Stimulated activated naive CD8-positive, alpha-beta T cell treated with anti-CD3 and anti-CD28 coated beads, Interleukin-15, Interleukin-2, amounts not matched to agents 100 U/mL and 50 U/mL, for 24 hours (primary cell): Measurements from ENCODE around the gene KIF12.
"Not testable (repeated sequence)": the region's sequence is repeated elsewhere in the genome, so short reads cannot be mapped to it uniquely, and the experiment has no call there.

ENCODE experiments used
- ATAC-seq: fragments of 150-1000 bp; cut with Tn5 transposase; one replicate; pipeline ENCODE4 v1.10.0; 2021
- DNase-seq: peaks from one replicate; pipeline ENCODE4 v3.0.0; 2021

KIF12 gene

DNA sequence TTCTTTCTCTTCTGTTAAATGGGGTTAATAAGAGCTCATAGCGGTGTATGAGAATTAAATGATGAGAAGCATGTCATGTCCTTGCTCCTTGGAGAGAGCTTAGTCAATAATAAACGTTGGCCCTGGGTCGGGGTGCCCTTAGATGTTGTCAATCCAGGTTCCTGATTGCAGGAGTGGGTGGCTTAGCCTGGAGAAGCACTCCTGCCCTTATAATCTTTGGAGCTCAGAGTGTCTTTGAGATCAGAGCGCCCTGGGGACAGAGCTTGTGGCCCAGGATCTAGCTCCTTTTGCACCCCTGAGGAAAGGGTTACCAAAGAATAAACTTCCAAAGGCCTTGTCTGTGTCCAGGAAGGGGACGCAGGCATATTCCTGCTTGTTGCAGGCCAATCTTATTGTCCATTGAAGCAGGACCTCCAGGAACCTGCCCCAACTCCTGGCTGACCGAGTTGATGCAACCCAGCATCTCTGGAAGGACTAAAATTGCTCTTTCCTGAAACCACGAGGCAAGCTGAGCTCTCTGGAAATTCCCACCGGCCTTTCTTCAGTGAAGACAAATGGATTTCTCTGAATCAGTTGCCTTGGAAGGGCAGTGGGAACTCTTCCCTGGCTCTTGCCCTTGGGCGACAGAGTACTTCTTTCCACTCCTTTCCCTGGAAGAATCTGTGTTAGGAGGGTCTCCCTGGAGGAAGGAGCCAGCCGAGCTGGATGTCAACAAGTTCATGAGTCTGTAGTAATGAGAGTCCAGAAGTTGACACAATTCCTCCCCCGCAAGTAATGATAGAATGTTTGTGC, 14.6 kb downstream of the KIF12 start:
- no peak for DNase-seq
- ATAC-seq, result no peak

DNA sequence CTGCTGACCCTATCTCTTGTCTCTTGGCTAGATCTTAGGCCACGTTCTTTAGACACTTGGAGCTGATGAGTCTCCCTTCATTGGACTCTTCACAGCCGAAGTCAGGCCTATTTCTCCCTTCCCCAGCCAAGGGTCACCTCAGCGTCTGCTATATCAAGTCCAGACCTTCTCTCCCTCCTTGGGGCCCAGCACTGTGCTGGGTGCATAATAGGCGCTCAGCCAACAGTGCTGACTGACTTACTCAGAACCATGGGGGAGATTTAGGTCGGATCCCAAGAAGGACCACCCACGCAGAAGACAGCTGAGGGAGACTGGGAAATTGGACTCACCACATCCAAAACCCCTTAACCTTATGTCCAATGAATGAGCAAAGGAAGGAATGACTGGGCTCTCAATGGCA, 15.4 kb downstream of the KIF12 start:
- ATAC-seq (no peak), DNase-seq (no peak)

DNA sequence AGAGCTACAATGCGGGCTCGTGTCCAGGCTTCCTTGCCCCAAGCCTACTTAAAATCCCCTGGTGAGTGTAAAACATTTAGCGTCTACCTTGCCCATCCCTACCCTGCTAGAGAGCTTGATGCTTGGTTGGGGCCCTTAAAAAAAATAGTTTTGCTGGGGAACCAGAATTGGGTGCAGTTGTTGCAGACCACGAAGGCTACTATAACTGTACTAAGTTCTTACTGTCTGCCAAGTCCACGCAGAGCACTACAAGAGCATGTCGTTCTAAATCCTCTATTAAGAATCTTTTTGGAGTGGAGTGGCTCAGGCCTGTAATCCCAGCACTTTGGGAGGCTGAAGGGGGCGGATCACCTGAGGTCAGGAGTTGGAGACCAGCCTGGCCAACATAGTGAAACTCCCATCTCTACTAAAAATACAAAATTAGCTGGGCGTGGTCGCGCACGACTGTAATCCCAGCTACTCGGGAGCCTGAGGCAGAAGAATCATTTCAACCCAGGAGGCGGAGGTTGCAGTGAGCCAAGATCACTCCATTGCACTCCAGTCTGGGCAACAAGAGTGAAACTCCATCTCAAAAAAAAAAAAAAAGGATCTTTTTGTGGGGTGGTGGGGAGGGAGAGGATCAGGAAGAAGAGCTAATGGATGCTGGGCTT, 16.2 kb downstream of the KIF12 start:
- not testable (repeated sequence) for DNase-seq, ATAC-seq

DNA sequence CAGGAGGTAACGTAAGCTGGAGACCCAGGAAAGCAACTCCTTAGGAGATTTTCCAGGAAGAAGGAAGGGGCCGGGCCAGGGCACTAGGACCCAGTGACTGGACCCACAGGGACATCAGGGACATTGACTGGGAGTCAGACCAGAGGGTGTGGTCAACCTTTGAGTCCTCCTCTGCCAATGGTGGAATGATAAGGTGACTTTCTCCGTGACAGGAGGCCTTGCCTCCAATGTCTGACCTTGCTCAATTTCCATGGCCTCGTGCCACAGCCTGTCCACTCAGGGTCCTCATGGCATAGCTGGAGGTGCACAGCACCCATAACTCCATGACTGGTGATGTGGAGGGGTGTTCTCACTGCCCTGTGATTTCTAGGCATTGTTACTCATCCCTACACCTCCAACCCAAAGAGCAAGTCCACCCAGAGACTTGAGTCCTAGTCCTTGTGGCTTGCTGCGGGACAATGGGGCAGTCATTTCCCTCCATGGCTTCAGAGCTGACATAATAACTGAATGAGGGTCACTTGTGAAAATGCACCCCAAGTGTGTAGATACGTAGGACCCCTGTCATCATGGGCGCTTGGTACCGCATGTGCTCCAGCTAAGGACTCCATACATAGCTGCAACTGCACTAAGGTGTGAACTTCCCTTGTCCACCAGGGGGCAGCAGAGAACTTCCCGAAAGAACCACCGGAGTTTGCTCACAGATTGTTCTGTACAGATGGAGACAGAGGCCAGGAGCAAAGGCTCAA, 16.9 kb downstream of the KIF12 start:
- DNase-seq (peak; percentile 88), ATAC-seq (peak; percentile 71)

DNA sequence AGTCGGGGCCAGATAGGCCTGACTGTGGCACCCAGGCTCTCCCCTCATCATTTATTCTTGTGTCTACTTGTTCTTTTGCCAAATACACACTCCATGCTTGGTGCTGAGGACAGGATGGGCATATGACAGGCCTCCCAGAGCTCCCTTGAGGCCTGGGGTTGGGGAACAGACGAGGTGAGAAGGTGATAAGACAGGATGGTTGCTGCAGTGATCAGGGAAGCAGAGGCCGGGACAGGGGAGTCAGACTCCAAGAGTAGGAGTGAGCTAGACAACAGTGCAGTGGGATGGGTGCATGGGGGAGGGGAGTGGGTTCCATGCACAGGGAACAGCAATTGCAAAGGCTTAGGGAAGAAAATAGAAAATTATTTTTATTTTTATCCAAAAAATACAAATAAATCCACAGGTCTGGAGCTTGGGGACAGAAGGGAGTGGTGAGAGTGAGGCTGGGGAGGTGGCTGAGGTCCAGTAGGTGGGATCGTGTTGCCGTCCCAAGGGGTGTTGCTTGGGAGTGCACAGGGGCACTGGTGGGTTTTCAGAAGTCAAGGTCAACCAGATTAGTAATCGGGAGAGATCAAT, 17.6 kb downstream of the KIF12 start:
- ATAC-seq (no peak), DNase-seq (no peak)

DNA sequence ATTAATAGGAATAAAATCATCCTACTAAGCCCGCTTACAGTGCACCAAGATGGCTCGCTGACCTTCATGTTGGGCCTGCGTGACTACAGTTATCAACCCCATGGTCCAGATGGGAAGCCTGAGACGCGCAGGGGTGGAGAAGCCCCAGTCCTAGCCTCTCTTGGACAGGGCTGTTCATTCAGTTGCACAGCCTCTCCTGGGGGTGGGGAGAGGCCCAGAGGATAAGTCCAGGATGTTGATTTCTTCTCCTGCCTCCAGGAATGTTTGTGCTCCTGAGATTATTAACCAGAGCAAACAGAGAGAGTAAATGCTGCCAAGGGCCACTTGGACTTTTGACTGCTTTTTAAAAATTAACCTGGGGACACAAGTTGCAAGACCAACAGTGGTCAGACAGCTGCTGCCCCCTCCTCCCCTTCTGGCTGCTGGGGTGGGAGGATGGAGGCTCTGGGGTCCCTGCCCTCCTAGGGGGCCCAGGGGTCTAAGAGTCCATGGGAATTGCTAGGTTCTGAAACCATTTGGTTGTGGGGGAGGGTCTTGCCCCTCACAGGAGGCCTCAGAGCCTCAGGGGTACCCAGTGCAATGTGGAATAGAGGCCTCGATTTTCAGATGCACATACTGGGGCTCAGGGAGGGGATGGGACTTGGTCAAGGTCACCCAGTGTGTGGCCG, 18.2 kb downstream of the KIF12 start:
- DNase-seq (no peak), ATAC-seq (no peak)

DNA sequence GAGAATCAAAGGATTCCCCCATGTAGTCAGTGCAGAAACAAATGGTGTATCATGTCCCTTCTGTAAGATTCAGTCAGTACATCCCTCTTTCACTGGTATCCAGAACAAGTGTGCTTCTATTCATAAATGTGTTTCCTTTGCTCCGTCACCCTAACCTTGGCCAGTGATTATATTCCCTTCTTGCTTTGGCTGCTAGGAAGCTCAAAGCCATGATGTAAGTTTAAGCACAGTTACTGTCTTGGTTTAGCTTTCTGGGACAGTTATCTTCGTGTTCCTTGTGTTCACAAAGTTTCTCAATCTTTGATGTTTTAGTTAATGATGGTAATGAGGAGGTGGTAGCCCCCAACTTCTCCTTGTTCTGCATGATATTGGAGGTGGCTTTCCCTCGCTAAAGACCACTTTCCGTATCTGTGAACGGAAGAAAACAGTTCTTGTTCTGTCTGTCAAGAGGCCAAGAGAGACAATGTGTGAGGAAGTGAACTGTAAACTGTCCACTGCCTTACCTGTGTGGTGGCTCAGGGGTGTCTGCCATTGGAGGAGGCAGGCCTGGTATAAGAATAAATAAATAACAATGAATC, 18.8 kb downstream of the KIF12 start:
- ATAC-seq (no peak), DNase-seq (no peak)

DNA sequence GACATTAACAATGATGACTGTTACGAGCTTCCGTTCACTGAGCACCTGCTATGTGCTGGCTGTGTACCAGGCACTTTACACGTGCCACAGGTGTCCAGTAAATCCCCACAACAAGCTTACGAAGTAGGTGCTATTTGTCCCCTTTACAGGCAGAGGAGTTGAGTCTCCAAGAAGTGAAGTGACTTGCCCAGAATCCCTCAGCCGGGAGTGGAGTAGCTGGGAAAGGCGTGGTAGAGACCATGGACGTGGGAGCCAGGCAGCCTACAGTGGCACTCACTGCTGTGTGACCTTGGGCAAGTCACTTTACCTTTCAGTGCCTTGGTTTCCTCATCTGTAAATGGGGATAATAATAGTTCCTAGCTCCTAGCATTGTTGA, 20.3 kb downstream of the KIF12 start:
- no peak for ATAC-seq

DNA sequence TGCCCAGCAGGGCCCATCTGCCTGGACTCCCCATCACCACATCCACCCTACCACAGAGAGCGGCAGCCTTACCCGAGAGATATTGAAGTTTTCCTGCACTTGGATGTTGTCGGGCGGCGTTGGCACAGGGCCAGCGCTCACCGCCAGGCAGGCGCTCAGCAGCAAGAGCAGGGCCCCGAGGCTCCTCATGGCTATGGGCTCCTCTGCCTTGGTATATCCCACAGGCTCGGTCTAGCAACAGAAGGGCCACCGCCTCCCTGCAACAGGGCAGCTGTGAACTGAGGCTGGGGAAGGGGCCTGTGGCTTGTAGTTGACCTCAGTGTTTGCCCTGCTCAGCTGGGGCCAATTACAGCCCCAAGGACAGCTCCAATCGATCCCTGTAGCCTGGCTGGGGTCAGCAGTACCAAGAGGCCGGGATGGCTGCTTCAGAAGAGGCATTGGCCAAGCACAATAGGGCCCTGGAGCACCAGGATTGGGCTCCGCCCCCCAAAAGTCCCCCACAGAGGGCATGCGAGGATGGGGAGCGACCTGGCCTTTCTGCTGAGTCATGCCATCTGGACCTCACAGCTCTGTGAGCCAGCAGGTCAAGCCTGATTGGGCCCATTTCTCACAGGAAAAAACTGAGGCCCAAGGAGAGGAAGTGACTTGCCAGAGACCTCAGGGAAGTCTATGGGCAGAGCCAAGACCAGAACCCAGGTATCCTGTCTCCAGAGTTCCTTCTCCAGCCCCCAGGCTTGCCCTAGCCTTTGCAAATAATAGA, 20.9 kb downstream of the KIF12 start, which contains the start of gene AMBP:
Gene AMBP, minus strand, starts transcription at position 280 of the 760 bp plus-strand sequence. Its CDS starts 91 bp downstream, at position 189.
- DNase-seq (no peak), ATAC-seq (no peak)

More for the DNA sequence above, 20.3 kb downstream of the KIF12 start:
- DNase-seq, result no peak

DNA sequence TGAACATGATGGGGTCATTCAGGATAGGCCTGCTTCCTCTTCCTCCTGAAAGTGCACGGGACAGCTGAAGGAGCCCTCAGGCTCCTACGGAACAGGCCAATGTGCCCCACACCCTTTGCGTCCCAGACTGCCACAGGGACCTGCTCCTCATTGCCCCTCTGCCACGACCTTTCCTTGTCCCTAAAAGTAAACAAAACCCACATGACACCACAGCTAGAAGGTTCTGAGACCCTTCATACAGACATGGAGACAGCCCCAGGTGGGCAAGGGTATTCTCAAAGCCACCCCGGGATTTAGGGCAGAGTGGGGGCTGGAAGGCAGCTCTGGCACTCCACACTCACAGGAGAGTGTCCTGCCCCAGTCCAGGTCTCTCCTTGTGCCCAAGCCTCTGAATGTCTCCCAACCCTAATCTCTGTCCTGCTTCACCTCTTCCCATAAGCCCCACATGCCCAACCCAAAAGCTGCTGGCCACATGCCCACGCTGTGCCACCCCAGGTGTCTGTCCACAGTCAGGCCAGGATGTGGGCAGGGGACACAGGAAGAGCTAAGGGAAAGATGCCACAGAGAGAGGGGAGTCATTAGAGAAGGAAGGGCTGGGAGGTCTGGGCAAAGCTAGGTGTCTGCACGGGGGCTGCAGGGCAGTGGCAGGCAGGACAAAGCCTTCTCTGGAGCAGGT, 21.8 kb downstream of the KIF12 start:
- no peak for ATAC-seq
- no peak for DNase-seq

DNA sequence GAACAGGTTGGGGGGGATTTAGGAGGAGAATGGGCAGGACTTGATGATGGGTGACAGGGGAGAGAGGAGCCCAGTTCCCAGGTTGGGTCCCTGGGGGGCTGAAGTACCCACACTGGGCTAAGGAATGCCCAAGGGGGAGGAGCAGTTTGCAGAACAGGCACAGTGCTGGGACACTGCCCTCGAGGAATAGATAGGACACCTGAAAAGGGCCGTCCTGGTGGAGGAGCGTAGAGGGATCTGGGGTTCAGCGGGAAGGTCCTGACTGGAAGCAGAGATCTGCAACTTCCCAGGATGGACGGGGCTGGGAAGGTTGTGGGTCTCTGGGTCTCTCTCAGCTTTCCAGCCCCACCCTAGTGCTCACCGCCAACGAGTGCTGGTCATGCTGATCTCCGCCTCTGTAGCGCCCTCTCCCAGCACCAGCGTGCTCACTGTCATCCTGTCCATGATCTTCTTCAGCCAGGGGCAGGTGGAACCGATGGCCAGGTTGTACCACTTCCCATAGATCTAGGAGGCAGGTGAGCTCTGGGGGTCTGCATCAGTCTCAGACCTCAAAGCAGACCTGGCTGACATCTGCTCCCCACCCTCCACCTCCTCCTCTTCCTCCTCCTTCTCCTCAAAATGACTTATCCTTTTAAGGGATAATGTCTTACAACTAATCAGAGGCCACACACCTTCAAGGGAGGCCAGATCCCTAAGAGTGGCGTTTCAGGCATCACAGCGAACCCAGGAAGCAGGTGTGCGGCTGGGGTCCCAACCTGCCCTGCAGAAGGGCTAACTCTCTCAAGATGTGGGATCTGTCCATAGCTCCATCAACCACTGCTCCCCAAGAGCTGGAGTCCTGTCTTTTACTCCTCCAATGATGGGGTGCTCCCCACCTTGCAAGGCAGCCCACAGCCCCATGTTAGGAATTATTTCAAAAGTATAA, 22.6 kb downstream of the KIF12 start:
- no peak for ATAC-seq
- no peak for DNase-seq

DNA sequence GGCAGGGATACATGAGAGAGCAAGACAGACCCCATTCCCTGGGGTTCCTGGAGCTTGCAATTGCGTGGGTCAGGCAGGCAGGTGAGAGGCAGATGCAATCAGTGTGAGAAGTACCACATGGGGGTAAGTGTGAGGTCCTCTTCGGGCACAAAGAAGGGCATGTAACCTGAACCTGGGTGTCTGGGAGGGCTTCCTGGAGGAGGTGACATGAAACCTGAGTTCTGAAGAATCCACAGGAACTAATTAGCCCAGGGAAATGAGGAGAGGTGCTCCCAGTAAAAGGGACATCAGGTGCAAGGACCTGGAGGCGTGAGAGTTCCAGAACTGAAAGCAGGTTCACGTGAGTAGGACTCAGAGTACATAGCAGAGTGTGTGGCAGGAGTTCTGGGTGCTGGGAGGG, 23.5 kb downstream of the KIF12 start:
- no peak for ATAC-seq
- no peak for DNase-seq

DNA sequence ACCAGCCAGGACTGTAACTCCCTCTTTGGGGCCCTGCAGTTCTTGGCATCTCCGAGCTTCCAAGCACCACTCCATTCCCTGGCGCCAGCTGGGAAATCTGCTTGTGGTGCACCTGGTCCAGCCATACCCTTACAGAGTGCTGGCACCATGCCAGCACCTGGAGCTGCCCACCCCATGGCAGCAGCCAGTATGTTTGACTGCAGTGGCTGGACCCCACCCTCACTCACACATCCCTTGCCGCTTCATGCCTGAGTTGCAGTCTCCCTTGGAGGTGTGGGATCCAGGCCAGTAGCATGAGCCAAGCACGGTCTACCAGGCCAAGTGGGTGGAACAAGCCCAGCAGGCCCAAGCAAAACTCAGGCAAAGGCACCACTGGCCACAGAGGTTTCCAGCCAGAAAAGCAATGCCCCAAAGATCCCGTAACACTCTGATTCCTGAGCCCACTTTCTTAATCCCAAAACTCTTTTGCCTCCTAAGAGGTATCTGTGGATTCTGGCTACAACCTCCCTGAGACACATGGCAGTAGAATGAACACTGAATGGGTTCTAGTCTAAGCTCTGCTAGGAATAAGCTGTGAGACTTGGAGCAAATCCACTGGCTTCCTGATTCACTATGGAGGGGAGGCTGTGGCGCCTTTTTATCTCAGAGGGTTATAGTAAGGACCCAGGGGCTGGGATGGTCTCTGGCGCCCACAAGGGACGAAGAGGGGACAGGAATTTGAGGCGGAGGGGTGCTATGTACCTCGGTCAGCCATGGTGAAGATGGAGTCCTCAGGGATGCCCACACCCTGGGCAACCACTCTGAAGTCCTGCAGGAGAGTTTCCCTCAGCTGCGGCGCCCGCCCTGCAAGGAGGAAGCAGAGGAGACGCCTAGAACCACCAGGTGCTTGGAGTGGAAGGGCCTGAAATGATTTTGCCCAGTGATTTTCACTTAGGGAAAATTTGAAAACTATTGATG, 26.6 kb downstream of the KIF12 start:
- ATAC-seq (no peak), DNase-seq (no peak)

DNA sequence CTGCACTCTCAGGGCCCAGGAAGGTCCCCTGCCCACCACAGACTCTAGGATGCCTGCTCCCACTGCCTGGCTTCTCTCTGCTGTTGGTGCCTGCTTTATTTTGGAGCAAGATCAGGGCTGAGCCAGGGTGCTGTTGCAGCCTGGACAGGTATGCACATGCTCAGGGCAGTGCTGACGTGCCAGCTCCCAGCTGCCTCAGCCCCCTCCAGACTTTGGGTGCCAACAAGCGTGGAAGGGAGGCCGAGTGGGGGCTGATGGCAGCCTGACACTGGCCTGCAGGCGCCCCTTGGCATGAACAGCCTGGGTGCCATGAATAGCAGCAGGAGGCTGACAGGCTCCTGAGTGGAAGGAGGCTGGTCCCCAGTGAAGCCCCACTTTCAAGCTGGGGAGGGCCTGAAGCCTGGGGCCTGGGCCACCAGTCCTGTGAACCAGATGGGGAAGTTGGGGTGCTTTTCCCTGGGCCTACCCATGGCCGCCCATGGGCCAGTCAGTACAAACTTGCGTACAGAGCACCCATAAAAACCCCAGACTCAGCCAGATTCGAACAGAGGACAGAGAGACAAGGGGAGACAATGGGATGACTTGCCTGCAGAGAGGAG, 27.8 kb downstream of the KIF12 start:
- ATAC-seq (no peak), DNase-seq (no peak)

DNA sequence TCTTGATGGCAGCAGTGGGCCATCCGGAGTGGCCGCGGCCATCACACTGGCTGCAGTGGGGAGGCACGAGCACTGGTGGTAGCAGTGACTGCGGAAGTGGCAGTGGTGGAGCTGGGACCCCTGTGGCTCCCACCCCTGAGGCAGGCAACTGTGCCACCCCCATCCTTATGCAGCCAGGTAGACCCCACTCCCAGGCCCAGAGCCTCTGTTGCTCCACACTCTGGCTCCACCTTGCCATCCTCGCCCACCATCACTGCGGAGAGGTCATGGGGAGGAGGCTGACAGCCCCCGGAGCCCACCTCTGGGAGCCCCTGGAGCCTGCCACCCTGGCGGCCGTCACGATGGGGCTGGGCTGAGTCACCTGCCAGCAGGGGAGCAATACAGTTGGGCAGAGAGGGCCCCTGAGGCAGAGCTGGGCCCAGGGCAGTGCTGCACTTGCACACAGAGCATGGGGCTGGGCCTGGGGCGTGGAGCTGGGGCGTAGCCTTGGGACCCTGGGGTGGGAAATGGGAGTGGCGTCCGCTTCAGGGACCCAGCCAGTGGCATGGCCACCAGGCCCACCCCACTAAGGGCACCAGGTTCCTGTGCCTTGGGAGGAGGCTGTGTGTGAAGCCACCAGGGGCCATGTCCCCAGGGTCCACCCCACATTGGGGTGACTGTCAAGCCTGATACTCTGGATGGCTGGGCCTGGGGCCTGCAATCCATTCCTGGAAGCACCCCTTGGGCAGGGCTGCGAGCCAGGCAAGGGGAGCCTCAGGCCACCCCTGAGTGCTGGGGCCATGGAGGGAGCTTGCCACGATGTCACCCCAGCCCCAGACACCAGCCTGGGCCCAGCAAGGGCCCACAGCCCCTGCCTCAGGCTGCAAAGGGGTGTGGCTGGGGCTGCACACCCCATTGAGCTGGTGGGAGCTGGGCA, 28.6 kb downstream of the KIF12 start:
- no peak for ATAC-seq
- DNase-seq, result no peak

DNA sequence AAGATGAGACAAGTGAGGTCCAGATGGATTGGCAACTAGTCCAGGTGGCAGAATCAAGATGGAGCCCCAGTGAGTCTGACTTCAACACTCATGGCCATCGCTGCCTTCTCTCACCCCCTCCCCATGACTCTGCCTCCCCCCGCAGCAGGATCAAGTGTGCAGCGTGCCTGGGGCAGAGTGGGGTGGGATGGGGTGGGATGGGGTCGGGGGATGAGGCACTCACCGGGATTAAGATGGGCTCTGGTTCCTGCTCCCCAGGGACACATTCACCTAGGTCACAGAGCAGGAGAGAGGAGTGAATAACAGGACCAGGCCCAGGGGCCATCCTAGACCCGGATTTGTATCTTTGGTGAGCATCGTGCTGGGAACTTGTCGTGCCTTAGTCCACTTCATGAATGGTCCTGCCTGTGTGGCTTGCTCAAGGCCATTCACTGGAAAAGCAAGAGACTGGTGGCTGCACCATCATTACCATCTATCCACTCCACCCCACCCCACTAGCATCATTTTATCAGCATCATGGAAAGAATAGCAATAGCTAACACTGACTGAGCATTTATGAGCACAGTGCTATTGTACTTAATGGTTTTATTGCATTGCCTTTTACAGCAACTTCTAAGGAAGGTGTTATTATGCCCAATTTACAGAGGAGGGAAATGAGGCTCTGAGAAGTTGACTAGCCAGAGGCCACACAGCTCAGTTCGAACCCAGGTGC, 29.5 kb downstream of the KIF12 start:
- no peak for DNase-seq
- no peak for ATAC-seq
